Choroid plexus epithelial cell (primary cell): ENCODE data around the gene CCDC70.

ENCODE experiments used
- DNase-seq: peaks from one replicate; pipeline ENCODE4 v3.0.0-alpha.2; 2010; ENCODE audit warnings: low read depth
- H3K4me3 ChIP-seq: 2 replicates; pipeline ENCODE4 v1.5.1; 2011; ENCODE audit warnings: low read depth, mild to moderate bottlenecking, control low read depth, low read length, moderate library complexity
- TF ChIP-seq, protein P1 (sequence below): conservative IDR thresholded peaks from 2 replicates; pipeline ENCODE4 v1.5.1; 2011; ENCODE audit warnings: low read depth, mild to moderate bottlenecking, control low read depth, inconsistent platforms, low read length, moderate library complexity

Gene CCDC70

DNA sequence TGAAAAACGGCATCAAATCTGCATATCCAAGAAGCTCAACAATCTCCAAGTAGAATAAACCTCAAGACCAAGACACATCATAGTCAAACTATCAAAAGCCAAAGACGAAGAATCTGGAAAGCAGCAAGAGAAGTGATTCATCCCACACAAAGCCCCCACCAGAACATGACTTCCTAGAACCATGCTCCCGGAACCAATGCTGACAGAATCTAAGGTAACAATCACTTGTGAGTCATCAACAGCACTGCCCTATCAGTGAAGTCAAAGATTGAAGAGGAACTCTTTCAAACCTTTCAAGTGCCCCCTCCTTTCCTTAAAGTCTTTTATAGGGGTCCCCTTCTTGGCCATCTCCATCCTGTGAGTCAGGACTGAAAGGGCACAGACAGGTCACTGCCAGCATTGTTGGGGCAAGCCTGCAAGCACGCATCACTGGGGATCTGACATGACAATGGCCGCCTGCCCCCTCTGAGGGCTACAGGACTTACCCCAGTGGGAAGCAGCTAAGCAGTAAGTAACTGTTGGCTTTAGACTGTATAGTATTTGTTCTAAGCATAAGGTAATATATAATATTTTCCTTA lies at the start of gene CCDC70:
Gene CCDC70, plus strand, starts transcription at position 247 of the 578 bp plus-strand sequence. CDS start 3,443 bp downstream, outside the sequence.
- peak; percentile 29 for DNase-seq
- TF ChIP-seq, protein P1, sequence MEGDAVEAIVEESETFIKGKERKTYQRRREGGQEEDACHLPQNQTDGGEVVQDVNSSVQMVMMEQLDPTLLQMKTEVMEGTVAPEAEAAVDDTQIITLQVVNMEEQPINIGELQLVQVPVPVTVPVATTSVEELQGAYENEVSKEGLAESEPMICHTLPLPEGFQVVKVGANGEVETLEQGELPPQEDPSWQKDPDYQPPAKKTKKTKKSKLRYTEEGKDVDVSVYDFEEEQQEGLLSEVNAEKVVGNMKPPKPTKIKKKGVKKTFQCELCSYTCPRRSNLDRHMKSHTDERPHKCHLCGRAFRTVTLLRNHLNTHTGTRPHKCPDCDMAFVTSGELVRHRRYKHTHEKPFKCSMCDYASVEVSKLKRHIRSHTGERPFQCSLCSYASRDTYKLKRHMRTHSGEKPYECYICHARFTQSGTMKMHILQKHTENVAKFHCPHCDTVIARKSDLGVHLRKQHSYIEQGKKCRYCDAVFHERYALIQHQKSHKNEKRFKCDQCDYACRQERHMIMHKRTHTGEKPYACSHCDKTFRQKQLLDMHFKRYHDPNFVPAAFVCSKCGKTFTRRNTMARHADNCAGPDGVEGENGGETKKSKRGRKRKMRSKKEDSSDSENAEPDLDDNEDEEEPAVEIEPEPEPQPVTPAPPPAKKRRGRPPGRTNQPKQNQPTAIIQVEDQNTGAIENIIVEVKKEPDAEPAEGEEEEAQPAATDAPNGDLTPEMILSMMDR: no peak
- no peak within 1 kb of the TSS for H3K4me3 ChIP-seq

- H3K4me3 ChIP-seq: no peak overlapping the region
- TF ChIP-seq, protein P1: no peak
- DNase-seq: no peak
These were observed 47.7 kb upstream of the CCDC70 start for GRCh38 chr13:51814071-51814470.

DNA sequence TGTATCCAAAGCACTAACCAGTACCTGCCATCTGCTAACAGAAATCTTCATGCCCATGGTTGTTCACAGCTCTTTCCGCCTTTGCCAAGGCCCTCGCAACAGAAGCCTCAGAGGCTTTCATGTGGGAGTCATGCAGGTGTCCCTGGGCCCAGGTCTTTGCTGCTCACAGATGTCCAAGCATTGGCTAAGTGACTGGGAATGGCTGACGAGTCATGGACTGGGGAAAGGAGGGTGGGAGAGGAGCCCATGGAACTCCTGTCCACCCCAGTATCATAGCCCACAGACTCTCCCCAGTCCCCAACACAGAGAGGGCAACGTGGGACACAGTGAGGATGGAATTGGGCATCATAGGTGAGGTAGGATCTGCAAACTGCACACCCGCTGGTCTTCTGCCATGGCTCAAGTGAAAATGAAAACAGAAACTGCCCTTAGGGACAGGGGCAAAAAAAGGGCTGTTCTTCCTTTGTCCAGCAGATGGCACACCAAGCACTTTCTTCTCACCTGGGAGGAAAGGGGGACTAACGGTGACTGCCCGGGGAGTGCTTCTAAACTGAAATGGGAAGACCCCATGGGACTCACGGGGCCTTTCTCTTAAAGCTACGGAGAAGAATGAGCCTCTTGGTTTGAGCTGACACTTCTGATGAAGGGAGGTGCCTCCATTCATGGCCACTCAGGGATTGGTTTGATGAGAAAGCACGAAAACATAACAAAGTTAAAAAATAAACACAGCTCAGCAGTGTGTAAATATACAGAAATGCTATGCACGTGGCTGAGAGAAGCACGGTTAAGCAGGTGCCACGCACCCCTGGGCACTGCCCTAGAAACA lies 46.7 kb upstream of the CCDC70 start:
- H3K4me3 ChIP-seq: peak overlapping the region; percentile 33
- DNase-seq: peak; percentile 74
- TF ChIP-seq, protein P1: peak; percentile 95

- DNase-seq: no peak
- no peak overlapping the region for H3K4me3 ChIP-seq
- TF ChIP-seq, protein P1: no peak
These were observed 45.9 kb upstream of the CCDC70 start for GRCh38 chr13:51815848-51816247.

DNA sequence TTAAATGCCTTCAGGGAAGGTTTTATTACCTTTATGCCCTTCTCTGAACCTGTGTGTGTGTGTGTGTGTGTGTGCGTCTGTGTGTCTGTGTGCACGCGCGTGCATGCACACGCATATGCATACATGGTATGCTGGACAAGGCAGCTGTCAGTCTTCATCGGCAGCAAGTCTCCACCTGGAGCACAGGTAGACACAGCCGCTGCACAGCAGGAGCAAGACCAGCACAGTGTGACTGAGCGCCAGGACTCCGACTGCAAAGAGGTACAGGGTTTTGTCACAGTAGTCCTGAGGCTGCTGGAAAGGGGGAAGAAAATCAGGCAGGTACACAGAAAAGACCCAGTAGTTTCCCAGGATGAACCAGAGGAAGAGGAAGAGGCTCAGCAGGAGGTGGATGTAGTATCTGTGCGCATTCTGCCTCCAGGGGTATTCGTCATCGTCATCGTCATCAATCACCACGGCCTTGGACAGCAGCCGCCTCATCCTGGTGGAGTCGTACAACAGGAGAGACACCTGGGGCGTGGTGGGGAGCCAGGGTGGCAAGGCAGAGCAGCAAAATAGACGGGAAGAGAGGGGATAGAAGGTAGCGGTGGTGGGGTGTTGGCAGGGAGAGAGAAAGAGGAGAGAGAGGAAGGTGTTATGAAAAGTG lies 45.0 kb upstream of the CCDC70 start:
- no peak overlapping the region for H3K4me3 ChIP-seq
- no peak for DNase-seq
- TF ChIP-seq, protein P1: no peak

- no peak for DNase-seq
- H3K4me3 ChIP-seq: no peak overlapping the region
- TF ChIP-seq, protein P1: no peak
These were observed 44.1 kb upstream of the CCDC70 start for GRCh38 chr13:51817717-51818116.
